Activated T-cell treated with anti-CD3 and anti-CD28 coated beads for 1 hour (primary cell): ENCODE measurements around the gene CAPN11.
"Not testable (repeated sequence)": the region's sequence is repeated elsewhere in the genome, so short reads cannot be mapped to it uniquely, and the experiment has no call there.

Source experiments
- DNase-seq: peaks from one replicate; pipeline ENCODE4 v3.0.0-alpha.2; 2020; ENCODE audit warnings: low read depth

CAPN11 gene

DNA sequence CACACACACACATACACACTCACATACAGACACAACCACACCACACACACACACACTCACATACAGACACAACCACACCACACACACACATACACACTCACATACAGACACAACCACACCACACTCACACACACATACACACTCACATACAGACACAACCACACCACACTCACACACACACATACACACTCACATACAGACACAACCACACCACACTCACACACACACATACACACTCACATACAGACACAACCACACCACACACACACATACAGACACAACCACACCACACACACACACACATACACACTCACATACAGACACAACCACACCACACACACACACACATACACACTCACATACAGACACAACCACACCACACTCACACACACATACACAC, 23.2 kb downstream of the CAPN11 start:
- DNase-seq = not testable (repeated sequence)

- DNase-seq = no peak
Observed at GRCh38 chr6:44182911-44183390, 24.3 kb downstream of the CAPN11 start.

DNA sequence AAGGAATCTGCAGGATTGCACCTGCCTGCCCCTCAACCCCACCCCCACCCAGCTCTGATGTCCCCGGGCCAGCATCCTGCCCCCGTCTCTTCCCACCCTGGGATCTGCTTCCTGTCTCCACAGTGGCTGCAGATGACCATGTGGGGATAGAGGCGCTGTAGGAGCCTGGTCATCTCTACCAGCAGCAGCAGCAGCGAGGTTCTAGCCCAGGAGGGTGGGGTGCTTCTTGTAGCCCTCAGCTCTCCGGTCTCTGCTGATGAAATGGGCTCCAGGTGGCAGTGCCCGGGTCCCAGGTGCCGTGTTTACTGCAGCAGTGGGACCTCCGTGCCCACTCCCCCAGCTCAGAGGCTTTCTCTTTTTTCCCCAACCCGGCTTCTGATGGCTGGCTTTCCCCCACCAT, 25.2 kb downstream of the CAPN11 start:
- DNase-seq = no peak

DNA sequence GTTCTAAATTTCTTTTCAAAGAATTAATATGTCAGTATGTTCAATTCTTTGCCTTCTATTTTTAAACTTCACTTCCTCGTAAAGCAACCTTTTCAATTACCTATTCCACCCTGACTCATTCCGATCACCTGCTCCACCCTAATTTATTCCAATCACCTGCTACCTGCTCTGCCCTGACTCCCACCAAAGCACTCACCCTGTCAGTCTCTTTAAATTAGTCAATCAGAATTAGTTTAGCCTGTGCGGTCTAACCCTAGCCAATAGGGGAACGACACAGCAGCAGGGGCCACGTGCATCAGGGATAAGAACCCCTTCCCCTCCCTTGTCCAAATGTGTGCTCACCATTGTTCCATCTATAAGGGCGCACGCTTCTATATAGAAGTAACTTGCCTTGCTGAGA, 26.7 kb downstream of the CAPN11 start:
- DNase-seq = not testable (repeated sequence)

DNA sequence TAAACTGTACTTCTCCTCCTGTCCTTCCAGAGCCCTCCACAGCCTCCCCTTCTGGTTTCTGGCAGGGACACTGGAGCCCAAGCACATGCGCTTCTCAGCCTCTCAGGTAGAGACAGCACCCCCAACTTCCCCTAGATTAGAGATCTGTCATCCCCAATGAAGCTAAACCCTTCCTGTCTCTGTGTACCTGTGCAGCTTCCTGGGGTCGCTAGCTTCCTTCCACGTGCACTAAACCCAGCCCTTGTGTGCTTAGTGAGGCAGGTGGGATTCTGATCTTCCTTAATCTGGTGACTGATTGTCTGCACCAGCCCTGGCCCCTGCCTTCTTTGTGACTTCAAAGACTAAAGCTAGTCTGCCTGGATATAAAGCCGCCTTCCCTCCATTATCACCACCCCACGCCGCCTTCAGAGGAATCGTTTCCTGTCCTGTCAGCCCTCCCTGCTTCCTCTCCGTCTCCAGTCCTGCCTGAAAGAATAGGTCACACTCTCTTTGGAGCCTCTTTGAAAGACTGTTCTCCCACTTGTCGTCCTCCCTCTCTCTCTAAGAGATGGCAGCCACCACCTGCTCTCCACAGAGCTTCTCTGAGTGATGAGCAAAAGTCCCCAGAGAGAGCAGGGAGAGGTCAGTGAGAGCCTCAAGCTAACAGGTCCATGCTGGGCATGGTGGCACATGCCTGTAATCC, 27.5 kb downstream of the CAPN11 start:
- DNase-seq = no peak

DNA sequence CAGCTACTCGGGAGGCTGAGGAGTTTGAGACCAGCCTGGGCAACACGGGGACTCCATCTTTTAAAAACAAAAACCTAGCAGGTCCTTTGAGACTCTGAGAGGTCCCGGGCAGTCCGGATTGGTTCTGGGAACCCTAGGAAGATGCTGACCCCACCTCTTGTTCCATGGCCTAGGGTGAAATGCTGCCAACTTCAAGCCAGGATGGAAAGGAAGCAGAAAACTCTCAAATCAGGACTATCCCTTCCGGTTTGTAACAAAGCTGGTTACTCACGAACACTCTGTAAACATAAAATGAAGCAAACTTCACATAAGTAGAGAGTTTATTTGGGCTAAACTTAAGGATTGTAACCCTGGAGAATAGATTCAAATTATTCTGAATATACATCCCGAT, 28.0 kb downstream of the CAPN11 start:
- no peak for DNase-seq

- no peak for DNase-seq
Observed at GRCh38 chr6:44188819-44189218, 30.2 kb downstream of the CAPN11 start.

DNA sequence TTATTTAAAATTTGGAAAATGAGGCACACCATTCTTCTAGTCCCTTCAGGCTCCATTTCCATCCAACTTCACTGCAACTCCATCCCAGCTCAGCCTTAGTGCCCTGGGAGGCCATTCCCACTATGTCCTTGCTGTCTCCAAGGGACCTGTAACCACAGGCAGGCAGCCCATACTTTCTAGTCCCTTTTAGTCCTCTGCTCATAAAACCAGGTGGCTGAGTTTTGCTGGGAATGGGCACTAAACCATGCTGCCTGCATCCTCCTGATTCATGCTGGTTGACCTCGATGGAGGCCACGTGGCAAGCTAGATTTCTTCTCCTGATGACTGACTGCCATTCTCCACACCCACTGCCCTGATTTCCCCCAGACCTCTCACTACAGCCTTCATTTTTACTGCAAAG, 30.6 kb downstream of the CAPN11 start:
- no peak for DNase-seq

- no peak for DNase-seq
Observed at GRCh38 chr6:44190715-44191114, 32.1 kb downstream of the CAPN11 start.

DNA sequence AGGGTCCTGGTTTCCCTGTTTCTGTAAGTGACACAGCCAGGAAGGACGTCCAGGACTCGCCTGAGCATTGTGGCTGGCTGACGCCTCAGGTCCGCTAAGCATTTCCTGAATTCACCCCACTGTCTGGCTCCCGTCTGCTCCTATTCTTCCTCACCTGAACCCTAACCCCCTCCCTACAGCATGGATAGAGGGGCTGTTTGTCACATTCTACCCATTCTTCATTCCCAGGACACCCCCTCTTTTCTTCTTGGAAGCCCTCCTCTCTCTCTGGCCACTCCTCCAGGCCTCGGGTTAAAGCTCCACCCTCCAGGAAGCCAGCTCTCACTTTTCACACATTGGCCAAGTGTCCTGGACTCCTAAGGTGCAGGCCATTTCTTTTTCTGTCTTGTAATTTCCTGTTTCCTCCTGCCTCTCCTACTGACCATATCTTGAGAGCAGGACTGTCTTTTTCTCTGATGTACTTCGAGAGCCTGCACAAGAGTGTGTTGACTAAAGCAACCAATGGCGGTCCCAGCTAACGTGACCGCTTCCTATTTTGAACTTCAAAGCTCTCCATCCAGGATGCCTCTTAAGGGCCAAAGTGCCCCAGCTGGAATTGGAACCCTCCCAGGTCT, 33.9 kb downstream of the CAPN11 start:
- no peak for DNase-seq

GRCh38 chr6:44193307-44193910, 34.8 kb downstream of the CAPN11 start:
- no peak for DNase-seq

GRCh38 chr6:44194326-44194725, 35.7 kb downstream of the CAPN11 start:
- DNase-seq = no peak

- DNase-seq = not testable (repeated sequence)
Observed at GRCh38 chr6:44196351-44196750, 37.7 kb downstream of the CAPN11 start.

DNA sequence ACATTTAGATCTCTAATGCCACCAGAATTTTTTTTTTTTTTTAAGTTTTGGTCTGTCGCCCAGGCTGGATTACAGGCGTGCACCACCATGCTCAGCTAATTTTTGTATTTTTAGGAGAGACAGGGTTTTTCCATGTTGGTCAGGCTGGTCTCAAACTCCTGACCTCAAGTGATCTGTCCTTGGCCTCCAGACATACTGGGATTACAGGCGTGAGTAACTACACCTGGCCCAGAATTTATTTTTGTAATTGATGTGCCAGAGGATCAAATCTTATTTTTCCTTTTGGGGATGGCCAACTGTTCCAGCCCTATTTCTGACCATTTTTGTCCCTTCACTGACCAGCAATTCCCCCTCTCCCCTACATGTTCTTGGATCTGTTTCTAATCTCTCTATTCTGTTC, 40.1 kb downstream of the CAPN11 start:
- no peak for DNase-seq

GRCh38 chr6:44199883-44200282, 41.3 kb downstream of the CAPN11 start:
- DNase-seq = no peak

GRCh38 chr6:44201200-44201599, 42.6 kb downstream of the CAPN11 start:
- no peak for DNase-seq

DNA sequence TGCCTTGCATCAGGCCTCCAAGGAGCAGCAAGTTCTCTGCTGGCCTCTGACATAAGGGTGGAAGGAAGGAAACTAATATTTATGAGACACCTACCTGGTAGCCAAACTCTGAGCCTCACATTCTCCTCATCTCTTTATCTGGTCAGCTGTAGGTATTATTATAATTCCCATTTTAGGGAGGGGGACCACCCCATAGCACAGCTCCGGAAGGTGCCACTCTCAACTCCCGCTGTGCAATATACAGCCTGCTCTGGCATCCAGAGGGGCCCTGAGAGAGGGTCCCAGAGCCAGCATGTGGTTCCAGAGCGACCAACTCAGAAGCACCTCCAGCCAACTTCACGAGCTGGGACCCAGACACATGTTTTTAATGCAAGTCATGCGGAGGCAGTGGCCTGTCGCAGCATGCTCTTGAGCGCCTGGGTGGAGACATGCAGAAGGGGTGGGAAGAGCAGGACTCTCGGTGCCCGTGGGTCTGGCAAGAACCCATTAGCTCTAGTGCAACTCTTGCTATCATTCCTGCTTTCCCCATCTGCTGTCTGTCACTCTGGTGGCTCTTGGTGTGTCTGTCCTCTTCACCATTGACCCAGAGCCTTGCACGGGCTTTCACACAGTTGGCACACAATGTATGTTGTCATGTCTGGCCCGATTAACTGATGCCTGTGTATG, 43.2 kb downstream of the CAPN11 start:
- DNase-seq = no peak

- DNase-seq = no peak
Observed at GRCh38 chr6:44202332-44202971, 43.8 kb downstream of the CAPN11 start.

DNA sequence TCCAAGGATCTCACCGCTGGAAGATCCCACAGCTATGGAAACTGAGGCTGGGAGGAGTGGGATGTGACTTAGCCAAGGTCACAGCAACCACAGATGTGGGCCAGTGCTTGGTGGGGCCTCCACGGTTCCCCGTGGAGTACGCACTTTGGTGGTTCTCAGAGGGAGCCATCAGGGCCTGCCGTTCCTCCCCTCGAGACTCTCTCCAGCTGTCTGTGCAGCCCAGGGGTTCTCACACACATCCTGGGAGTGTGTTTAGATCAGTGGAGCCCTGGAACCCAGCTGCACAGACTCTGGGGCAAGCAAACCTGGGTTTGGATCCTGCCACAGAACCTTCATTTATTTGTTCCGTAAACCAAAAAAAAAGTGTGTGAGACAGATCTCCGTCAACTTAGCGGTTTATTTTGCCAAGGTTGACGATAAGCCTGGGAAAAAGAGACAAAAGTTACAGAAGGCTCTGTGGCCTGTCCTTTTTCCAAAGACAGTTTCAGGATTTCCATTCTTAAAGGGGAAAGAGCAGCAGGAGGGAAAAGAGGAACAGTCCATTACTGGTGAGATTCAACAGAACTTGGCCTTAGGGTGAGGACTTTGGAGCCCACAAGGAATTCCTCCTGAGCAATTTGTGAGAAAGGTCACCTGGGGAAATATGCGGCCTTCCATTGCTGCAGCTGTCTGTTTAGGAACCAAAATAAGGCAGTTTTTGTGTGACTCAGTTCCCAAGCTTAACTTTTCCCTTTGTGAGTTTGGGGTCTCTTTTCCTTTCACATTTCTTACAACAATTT, 44.5 kb downstream of the CAPN11 start:
- DNase-seq = no peak

DNA sequence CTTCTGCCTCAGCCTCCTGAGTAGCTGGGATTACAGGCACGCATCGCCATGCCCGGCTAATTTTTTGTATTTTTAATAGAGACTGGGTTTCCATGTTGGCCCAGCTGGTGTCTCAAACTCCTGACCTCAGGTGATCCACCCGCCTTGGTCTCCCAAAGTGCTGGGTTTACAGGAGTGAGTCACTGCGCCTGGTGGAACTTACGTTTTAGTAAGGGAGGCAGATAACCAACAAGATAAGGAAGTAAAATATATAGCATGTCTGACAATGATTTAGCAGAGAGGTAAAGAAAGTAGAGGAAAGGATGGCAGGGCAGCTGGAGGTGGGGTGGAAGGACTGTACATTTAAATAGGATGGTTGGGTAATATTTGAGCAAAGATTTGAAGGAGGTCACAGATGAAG, 45.3 kb downstream of the CAPN11 start:
- no peak for DNase-seq

DNA sequence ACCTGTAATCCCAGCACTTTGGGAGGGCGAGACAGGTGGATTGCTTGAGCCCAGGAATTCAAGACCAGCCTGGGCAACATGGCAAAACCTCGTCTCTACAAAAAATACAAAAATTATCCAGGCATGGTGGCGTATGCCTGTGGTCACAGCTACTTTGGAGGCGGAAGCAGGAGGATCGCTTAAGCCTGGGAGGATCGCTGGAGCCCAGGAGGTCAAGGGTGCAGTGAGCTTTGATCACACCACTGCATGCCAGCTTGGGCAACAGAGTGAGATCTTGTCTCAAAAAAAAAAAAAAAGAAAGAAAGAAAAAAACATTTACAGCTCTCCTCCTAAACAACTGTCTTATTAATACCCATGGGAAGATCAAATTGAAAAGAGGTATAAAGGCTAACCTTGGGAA, 49.3 kb downstream of the CAPN11 start:
- no peak for DNase-seq

DNA sequence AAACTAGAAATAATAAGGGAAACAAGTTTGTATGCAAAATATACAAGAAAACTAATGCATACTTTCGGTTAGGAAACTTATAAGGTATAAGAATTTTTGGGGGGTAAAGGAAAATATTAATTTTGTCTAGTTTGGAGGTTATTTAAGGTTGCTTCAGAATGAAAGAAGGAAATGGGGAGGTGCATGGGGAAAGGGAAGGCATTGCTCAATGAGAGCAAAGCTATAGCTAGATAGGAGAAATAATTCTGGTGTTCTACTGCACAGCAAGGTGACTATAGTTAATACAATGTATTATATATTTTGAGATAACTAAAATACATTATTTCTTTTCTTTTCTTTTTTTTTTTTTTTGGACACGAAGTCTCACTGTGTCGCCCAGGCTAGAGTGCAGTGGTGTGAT, 52.7 kb downstream of the CAPN11 start:
- DNase-seq = no peak
